ENCODE measurements around the gene LAMA2. TPM values are rescaled to one million over a fixed set of nuclear protein-coding genes. Genes with fewer than 3 reads are reported as not detected.

LAMA2 gene
- total and polyA plus RNA-seq, 2 of the 13 experiments (the other 11 are each of a cell fraction or from before 2014, with no cell fraction given): 0.11 to 0.28 TPM

GRCh38 chr6:129500958-129501739 lies 618.2 kb downstream of the LAMA2 start (continued):
- no peak for TF ChIP-seq ZNF562 (CRISPR knock-in tag; IDR thresholded peaks at IDR 0.05; ENCODE audit: borderline replicate concordance)
- TF ChIP-seq ZNF468 (CRISPR knock-in tag; IDR thresholded peaks at IDR 0.05): no peak
- TF ChIP-seq FOXK1 (CRISPR knock-in tag; IDR thresholded peaks at IDR 0.05; ENCODE audit: borderline replicate concordance, low read depth): no peak
- TF ChIP-seq HNF1B (CRISPR knock-in tag; IDR thresholded peaks at IDR 0.05): no peak
- TF ChIP-seq ZNF792 (CRISPR knock-in tag; IDR thresholded peaks at IDR 0.05): no peak; the same call in 1 of the 2 replicates
- TF ChIP-seq ZNF775 (CRISPR knock-in tag; IDR thresholded peaks at IDR 0.05; ENCODE audit: borderline replicate concordance): no peak
- TF ChIP-seq FOXC1 (CRISPR knock-in tag; IDR thresholded peaks at IDR 0.05; ENCODE audit: borderline replicate concordance): no peak
- no peak for TF ChIP-seq GABPA (IDR thresholded peaks at IDR 0.05; ENCODE audit: low read depth, low read length)
- no peak for TF ChIP-seq GABPA (CRISPR knock-in tag; IDR thresholded peaks at IDR 0.05; ENCODE audit: low read depth)
- 0 out of 2 replicates have a peak, but pooled peaks have one; percentile 23 for TF ChIP-seq ATF1 (CRISPR knock-in tag; IDR thresholded peaks at IDR 0.05)
- TF ChIP-seq ZBTB25 (CRISPR knock-in tag; IDR thresholded peaks at IDR 0.05): no peak
- no peak for TF ChIP-seq HHEX (CRISPR knock-in tag; IDR thresholded peaks at IDR 0.05)
- TF ChIP-seq, protein P1, sequence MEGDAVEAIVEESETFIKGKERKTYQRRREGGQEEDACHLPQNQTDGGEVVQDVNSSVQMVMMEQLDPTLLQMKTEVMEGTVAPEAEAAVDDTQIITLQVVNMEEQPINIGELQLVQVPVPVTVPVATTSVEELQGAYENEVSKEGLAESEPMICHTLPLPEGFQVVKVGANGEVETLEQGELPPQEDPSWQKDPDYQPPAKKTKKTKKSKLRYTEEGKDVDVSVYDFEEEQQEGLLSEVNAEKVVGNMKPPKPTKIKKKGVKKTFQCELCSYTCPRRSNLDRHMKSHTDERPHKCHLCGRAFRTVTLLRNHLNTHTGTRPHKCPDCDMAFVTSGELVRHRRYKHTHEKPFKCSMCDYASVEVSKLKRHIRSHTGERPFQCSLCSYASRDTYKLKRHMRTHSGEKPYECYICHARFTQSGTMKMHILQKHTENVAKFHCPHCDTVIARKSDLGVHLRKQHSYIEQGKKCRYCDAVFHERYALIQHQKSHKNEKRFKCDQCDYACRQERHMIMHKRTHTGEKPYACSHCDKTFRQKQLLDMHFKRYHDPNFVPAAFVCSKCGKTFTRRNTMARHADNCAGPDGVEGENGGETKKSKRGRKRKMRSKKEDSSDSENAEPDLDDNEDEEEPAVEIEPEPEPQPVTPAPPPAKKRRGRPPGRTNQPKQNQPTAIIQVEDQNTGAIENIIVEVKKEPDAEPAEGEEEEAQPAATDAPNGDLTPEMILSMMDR (CRISPR knock-in tag; IDR thresholded peaks at IDR 0.05): peak; percentile 55
- no peak for TF ChIP-seq CHD2 (IDR thresholded peaks at IDR 0.05; ENCODE audit: low read depth, low read length)
- TF ChIP-seq, protein P2, sequence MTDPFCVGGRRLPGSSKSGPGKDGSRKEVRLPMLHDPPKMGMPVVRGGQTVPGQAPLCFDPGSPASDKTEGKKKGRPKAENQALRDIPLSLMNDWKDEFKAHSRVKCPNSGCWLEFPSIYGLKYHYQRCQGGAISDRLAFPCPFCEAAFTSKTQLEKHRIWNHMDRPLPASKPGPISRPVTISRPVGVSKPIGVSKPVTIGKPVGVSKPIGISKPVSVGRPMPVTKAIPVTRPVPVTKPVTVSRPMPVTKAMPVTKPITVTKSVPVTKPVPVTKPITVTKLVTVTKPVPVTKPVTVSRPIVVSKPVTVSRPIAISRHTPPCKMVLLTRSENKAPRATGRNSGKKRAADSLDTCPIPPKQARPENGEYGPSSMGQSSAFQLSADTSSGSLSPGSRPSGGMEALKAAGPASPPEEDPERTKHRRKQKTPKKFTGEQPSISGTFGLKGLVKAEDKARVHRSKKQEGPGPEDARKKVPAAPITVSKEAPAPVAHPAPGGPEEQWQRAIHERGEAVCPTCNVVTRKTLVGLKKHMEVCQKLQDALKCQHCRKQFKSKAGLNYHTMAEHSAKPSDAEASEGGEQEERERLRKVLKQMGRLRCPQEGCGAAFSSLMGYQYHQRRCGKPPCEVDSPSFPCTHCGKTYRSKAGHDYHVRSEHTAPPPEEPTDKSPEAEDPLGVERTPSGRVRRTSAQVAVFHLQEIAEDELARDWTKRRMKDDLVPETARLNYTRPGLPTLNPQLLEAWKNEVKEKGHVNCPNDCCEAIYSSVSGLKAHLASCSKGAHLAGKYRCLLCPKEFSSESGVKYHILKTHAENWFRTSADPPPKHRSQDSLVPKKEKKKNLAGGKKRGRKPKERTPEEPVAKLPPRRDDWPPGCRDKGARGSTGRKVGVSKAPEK (CRISPR knock-in tag; IDR thresholded peaks at IDR 0.05; ENCODE audit: borderline replicate concordance): 0 out of 2 replicates have a peak, but pooled peaks have one; percentile 51
- TF ChIP-seq, protein P3, sequence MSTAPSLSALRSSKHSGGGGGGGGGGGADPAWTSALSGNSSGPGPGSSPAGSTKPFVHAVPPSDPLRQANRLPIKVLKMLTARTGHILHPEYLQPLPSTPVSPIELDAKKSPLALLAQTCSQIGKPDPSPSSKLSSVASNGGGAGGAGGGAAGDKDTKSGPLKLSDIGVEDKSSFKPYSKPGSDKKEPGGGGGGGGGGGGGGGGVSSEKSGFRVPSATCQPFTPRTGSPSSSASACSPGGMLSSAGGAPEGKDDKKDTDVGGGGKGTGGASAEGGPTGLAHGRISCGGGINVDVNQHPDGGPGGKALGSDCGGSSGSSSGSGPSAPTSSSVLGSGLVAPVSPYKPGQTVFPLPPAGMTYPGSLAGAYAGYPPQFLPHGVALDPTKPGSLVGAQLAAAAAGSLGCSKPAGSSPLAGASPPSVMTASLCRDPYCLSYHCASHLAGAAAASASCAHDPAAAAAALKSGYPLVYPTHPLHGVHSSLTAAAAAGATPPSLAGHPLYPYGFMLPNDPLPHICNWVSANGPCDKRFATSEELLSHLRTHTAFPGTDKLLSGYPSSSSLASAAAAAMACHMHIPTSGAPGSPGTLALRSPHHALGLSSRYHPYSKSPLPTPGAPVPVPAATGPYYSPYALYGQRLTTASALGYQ (CRISPR knock-in tag; IDR thresholded peaks at IDR 0.05): no peak
- TF ChIP-seq ZHX1 (CRISPR knock-in tag; IDR thresholded peaks at IDR 0.05; ENCODE audit: low read depth): no peak

Data from HepG2 (cell line).